SHP77 treated with DMSO at 0.1 percent for 48 hours (cell line): ENCODE data around the gene PDE6B.
"Not testable (repeated sequence)": the region's sequence is repeated elsewhere in the genome, so short reads cannot be mapped to it uniquely, and the experiment has no call there.

ENCODE experiments used
- DNase-seq: peaks from one replicate; lab custom pipeline; 2025; lab: John Stamatoyannopoulos, UW

The PDE6B gene

GRCh38 chr4:622071-622995 is 3.0 kb upstream of the PDE6B start:
- DNase-seq: no peak

GRCh38 chr4:622996-623913 is 2.1 kb upstream of the PDE6B start:
- DNase-seq: no peak

- DNase-seq: no peak
Measured at GRCh38 chr4:623914-624566, 1.3 kb upstream of the PDE6B start.

- no peak for DNase-seq
Measured at GRCh38 chr4:625631-626161, 323 bp downstream of the PDE6B start.

- no peak for DNase-seq
Measured at GRCh38 chr4:626201-627091, 1.1 kb downstream of the PDE6B start.

GRCh38 chr4:627347-628125 is 2.2 kb downstream of the PDE6B start:
- no peak for DNase-seq

- DNase-seq: no peak
Measured at GRCh38 chr4:628311-628741, 3.0 kb downstream of the PDE6B start.

- no peak for DNase-seq
Measured at GRCh38 chr4:628821-629635, 3.7 kb downstream of the PDE6B start.

GRCh38 chr4:629636-629914 is 4.2 kb downstream of the PDE6B start:
- DNase-seq: no peak

GRCh38 chr4:629915-630641 is 4.7 kb downstream of the PDE6B start:
- no peak for DNase-seq

- no peak for DNase-seq
Measured at GRCh38 chr4:630656-631055, 5.3 kb downstream of the PDE6B start.

GRCh38 chr4:632196-632790 is 6.9 kb downstream of the PDE6B start:
- DNase-seq: no peak

GRCh38 chr4:632926-633325 is 7.6 kb downstream of the PDE6B start:
- DNase-seq: no peak

GRCh38 chr4:633406-633805 is 8.0 kb downstream of the PDE6B start:
- DNase-seq: no peak

GRCh38 chr4:633976-634598 is 8.7 kb downstream of the PDE6B start:
- no peak for DNase-seq

- no peak for DNase-seq
Measured at GRCh38 chr4:634599-634985, 9.2 kb downstream of the PDE6B start.

- not testable (repeated sequence) for DNase-seq
Measured at GRCh38 chr4:635066-635835, 9.9 kb downstream of the PDE6B start.
